HK-2 (cell line): ENCODE measurements around the gene ETF1.
"Not testable (repeated sequence)": the region's sequence is repeated elsewhere in the genome, so short reads cannot be mapped to it uniquely, and the experiment has no call there.

Experiments used
- DNase-seq: peaks from one replicate; pipeline ENCODE4 v3.0.0-alpha.2; 2018; ENCODE audit not compliant: unreplicated experiment

ETF1 gene

GRCh38 chr5:138529812-138530211 lies 13.2 kb downstream of the ETF1 start:
- no peak for DNase-seq

- DNase-seq, result no peak
Observed at GRCh38 chr5:138528744-138529469, 14.1 kb downstream of the ETF1 start.

- DNase-seq, result no peak
Observed at GRCh38 chr5:138528208-138528607, 14.8 kb downstream of the ETF1 start.

DNA sequence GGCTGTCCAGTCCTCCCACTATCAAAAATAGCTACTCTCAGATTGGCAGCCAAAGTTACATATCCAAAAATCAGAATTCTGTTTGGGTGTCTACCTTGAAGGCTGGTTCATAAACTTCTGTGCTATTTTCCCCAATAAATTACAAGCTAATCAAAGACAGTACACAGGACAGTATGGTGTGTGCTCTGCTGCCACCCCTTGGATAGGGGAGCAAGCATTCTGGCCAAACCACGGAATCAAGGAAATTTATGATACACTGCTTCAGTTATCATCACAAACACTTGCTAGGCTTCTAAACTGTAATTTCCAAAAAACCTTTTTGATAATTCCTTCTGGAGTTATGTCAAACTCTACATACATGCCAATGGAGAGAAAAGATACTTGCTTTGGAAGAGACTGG lies 15.9 kb downstream of the ETF1 start:
- no peak for DNase-seq

DNA sequence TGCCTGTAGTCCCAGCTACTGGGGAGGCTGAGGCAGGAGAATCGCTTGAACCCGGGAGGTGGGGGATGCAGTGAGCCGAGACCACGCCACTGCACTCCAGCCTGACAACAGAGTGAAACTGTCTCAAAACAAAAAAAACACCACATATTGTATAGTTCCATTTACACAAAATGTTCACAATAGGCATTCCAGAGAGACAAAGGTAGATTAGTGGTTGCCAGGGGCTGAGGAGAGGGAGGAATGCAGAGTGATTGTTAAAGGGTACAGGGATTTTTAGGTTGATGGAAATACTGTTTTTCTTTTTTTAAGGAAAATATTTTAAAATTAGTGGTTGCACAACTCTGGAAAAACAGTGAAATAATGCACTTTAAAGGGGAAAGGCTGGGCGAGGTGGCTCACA lies 19.6 kb downstream of the ETF1 start:
- DNase-seq, result no peak

GRCh38 chr5:138520971-138521370 lies 22.1 kb downstream of the ETF1 start:
- no peak for DNase-seq

- no peak for DNase-seq
Observed at GRCh38 chr5:138517437-138517836, 25.6 kb downstream of the ETF1 start.

- DNase-seq, result no peak
Observed at GRCh38 chr5:138515556-138516245, 27.3 kb downstream of the ETF1 start.

DNA sequence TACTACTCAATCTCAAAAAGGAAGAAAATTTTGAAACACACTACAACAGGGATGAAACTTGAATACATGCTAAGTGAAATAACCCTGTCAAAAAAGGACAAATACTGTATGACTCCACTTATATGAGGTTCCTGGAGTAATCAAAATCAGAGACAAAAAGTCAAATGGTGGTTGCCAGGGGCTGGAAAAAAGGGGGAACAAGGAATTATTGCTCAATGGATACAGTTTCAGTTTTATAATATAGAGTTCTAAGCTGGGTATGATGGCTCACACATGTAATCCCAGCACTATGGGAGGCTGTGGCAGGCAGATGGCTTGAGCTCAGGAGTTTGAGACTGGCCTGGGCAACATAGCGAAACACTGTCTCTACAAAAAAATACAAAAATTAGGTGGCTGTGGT lies 29.0 kb downstream of the ETF1 start:
- DNase-seq, result no peak

DNA sequence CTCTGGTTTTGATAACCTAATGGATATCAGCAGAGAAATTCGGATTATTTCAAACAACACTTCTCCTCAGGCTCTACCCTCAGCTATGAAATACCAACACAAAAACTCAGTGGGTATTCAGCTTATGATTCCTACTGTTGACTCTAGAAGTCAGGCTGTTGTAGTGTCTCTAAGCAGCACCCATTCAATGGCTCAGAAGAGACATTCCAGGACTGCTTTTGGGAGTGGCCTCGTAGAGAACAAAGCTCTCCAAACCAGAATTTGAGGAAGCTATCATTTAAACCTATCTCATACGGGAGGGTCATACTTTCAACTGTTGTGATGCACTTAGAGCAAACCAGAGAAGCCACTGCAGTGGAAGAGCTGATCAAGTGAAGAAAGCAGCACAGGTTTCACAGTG lies 34.1 kb downstream of the ETF1 start:
- no peak for DNase-seq

DNA sequence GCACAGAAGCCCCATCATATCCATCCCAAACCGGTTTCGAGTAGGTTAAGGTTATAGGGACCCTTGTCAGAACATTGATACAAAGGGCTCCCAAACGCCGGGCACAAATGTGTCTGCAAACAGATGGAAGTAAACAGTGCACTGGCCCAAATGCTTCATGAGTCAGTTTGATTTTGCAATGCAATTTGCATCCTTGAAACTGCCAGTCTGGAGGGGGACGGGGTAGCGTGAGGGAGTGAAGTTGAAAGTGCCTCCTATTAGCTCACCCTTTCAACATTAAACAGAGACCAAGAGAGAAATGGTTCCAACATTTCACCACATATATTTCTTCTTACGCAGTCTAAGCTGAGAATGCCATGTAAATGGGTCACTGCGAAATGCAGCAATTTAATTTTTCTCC lies 35.6 kb downstream of the ETF1 start:
- DNase-seq, result not testable (repeated sequence)

GRCh38 chr5:138506370-138507306 lies 36.4 kb downstream of the ETF1 start:
- no peak for DNase-seq

GRCh38 chr5:138504799-138505198 lies 38.2 kb downstream of the ETF1 start:
- no peak for DNase-seq

DNA sequence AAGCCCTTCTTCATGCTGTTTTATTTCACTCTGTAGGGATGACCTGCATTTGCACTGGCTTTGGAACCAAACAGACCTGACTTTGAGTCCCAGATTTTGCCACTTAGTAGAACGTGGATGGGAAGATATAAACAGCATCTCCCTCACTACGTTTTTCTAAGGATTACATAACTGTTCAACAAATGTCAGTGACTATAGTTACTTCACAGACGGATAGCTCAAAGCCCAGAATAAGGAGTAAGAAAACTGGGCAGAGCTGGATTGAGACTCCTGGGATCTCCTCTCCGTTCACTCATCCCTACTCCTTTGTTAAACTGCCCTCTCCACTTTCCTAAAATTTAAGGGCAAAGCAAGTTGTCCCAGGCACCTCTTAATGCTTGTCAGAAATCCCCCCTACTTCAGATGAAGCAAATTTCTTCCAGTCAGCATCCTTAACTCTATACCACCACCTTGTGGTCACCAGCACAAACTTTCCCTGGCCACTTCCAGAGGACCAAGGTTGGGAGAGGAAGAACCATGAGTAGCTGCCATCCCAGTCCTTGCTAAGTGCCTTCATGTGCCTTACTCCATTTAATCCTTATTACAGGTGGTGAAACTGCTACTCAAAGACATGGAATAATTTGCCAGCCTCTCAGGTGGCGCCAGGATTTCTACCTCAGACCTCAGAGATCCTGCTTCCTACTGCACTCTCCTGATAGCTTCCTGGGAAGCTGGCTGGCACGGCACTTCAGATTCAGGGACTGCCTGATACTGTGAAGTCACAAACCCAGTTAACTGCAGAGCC lies 39.4 kb downstream of the ETF1 start:
- DNase-seq, result peak; percentile 24

- DNase-seq, result no peak
Observed at GRCh38 chr5:138502521-138502920, 40.5 kb downstream of the ETF1 start.

DNA sequence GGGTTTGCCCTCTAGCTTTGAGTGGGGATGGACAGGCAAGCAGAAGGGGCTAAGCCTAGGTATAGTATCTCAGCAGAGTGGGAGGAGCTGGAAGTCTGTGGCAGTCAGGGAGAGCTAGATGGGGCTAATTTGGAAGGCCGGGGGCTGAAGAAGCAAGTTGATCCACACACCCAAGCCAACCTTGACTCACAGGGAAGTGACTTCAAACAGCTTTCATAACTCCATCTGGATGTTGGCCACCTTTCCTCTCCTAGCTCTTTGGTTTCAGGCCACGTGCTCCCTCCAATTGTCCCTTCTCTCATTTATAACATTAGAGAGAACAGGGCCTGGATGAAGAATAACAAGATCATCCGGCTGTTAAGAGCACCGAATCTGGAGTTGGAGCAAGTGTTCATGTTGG lies 40.9 kb downstream of the ETF1 start:
- no peak for DNase-seq

DNA sequence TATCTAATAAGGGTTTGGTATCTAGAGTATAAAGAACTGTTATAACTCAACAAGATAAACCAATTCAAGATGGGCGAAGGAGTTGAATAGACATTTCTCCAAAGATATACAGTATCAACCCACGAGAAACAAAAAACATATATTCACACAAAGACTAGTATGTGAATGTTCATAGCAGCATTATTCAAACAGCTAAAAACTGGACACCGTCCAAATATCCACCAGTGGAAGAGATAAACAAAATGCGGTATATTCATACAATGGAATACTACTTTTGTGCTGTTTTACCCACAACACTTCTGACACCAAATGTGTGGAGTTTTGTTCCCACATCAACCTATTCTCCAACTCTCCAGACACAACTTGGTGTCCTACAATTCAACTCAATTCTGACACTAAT lies 44.7 kb downstream of the ETF1 start:
- no peak for DNase-seq

DNA sequence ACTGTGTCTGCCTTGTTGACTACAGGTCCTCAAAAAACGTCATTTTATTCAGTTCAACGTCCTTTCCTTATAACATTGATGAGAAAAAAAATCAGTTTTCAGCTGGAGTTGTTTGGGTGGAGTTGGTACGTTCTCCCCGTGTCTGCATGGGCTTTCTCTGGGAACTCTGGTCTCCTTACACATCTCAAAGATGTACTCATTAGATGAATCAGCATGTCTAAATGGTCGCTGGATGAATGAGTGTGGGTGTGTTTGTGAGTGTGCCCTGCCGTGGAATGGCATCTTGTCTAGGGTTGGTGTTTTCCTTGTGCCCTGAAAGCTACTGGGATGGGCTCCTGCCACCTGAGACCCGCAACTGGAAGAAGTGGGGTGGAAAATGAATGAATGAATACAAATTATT lies 47.7 kb downstream of the ETF1 start:
- DNase-seq, result no peak

DNA sequence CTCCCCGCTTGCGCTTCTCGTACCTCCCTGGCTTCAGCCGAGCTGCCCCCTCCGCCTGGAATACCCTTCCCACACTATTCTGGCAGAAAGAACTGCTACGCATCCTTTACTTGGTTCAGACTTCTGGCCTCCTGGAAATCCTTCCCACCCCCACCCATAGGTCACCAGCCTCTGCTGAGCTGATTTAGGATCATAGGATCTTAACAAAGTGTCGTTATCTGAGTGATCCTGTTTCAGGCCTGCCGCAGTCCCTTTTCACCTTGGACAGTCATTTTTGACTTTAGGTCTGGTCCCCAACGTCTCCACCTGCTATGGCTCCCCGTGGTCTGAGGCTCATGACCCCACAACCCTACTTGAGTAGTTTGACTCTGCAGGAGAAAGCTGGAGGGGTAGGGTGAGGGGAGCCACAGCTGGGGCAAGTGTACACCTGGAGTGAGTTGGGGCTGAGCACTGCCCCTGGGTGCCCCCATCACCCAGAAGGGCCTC lies 50.4 kb downstream of the ETF1 start:
- no peak for DNase-seq

GRCh38 chr5:138491669-138492559 lies 51.1 kb downstream of the ETF1 start:
- DNase-seq, result peak; percentile 81

DNA sequence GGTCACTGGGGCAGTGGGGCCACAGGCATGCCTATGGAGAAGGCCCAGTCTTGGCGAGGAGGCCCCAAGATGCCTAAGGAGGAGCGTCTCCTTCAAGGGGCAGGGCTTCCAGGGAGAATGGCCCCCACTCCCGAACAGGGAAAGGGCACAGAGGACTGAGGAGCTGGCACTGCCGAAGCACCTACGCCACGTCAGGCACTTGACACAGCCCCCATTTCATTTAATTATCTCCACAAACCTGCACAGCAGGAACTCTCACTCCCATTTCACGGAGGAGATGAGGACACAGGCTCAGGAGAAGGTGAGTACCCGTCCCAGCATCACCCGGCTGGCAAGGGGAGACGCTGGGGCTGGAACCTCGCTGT lies 51.8 kb downstream of the ETF1 start:
- no peak for DNase-seq
